GM19467 (cell line): ENCODE measurements around the gene RPS19BP1.
A peak's percentile ranks its signal among the peaks of the same experiment; 100 is the strongest.

ENCODE experiments used
- ATAC-seq: cut with Tn5 transposase; IDR thresholded peaks from one replicate; pipeline ENCODE4 v1.9.1; 2021; ENCODE audit warnings: mild to moderate bottlenecking, moderate library complexity; ENCODE audit not compliant: unreplicated experiment

Gene RPS19BP1, protein sequence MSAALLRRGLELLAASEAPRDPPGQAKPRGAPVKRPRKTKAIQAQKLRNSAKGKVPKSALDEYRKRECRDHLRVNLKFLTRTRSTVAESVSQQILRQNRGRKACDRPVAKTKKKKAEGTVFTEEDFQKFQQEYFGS

DNA sequence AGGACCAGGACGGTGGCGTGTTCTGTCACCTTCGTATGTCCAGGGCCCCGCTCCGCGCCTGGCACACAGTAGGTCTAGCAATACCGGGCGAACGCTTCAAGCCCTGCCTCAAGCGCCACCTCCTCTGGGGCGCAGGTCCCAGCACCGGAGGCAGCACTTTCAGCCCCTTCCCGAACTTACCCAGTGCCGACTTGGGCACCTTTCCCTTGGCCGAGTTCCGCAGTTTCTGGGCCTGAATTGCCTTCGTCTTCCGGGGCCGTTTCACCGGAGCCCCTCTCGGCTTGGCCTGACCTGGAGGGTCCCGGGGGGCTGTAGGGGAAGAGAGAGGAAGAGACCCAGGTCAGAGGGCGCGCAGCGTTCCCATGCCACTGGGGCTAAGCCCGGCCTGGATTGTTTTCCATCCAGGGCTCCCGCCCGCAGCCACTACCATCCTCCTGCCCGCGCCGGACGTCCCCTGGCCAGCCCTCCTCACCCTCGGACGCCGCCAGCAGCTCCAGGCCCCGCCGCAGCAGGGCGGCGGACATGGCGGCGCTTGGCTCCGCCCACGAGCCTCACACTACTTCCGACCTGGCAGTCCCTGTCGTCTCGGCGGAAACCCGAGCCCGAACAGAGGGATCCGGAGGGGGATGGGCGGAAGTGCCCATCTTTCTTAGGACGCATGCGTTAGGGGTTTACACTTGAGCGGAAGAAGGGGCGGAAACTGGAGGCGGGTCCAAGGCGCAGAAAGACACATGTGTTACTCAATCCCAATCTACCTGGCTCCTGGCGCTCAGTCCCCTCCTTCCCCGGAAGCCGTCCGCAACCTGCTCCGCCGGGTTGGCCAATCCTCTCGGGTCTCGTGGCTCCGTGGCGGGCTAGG, at the start of gene RPS19BP1:
TSS of gene RPS19BP1 (minus strand) at position 534 of the 859 bp plus-strand sequence. CDS start at position 524, 10 bp downstream.
- peak; percentile 74 for ATAC-seq

- ATAC-seq: no peak
Observed at GRCh38 chr22:39581303-39581702, 48.8 kb upstream of the RPS19BP1 start.

GRCh38 chr22:39580795-39581194, 48.2 kb upstream of the RPS19BP1 start:
- ATAC-seq: no peak

- ATAC-seq: no peak
Observed at GRCh38 chr22:39580006-39580441, 47.5 kb upstream of the RPS19BP1 start.

- ATAC-seq: no peak
Observed at GRCh38 chr22:39577900-39578299, 45.4 kb upstream of the RPS19BP1 start.

DNA sequence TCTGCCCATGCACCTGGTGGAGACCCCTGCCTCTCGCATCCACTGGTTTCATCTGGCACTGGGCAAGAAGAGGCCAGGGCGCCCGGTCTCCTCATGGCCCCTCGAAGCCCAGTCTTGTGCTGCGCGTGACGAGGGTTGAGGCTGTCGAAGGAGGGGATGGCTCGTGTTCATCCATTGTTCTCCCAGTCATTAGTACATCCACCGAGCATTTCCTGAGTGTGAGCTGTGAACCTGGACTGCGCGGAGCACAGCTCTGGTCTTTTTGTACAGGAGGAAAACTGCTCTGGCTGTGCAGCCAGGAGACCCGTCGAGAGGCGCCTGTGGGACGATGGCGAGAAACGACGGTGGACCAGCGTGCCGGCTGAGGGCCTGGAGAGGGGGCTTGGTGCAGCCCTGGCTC, 44.8 kb upstream of the RPS19BP1 start:
- no peak for ATAC-seq

- ATAC-seq: no peak
Observed at GRCh38 chr22:39576027-39576426, 43.5 kb upstream of the RPS19BP1 start.

DNA sequence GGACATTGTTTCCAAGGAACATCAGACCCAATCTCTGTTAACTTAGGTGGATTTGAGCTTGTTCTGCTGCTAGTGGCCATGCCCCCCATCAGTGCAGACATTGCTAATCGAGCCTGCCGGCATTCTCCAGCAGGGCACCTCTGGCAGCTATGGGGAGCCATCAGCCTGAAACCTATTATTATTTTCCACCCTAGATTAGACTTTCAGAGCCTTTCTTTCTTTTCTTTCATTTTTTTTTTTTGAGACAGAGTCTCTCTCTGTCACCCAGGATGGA, 42.9 kb upstream of the RPS19BP1 start:
- no peak for ATAC-seq

- ATAC-seq: no peak
Observed at GRCh38 chr22:39574779-39575551, 42.4 kb upstream of the RPS19BP1 start.

DNA sequence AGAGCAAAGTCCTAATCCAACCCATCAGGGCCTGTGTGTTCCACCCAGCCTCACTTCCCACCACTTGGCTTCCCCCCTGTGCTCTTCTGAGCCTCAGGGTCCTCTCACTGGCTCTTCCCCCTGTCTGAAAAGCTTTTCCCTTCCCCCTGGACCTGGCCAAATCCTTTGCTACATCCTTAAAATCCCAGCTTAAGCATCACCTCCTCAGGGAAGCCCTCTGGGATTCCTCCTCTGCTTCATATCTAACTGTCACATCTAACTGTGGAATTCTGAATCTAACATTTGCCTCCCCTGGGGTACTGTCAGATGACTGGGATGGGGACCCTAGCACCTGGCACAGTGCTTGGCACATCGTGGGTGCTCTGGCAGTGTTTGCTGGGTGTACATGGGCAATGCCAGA, 39.0 kb upstream of the RPS19BP1 start:
- ATAC-seq: no peak

- ATAC-seq: no peak
Observed at GRCh38 chr22:39570665-39571064, 38.1 kb upstream of the RPS19BP1 start, which contains the start of gene CACNA1I. Gene CACNA1I (plus strand): TSS chr22:39570753. CDS start chr22:39570753, 0 bp downstream.

DNA sequence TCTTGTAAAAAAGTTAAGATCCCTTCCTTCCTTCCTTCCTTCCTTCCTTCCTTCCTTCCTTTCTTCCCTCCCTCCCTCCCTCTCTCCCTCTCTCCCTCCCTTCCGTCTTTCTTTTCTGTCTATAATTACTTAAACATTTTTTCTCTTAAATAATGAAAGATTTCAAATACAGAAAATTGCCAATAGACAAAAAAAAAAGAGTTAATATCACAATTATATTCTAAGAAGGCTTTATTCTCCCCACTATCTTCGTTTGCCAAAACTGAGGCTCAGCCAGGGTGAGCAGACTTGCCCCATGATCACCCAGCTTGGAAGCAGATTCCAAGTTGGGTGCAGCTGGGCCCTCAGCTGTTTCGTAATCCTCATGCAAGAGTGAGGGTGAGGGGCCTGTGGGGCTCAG, 37.7 kb upstream of the RPS19BP1 start:
- no peak for ATAC-seq

- ATAC-seq: no peak
Observed at GRCh38 chr22:39569066-39569465, 36.5 kb upstream of the RPS19BP1 start.

- no peak for ATAC-seq
Observed at GRCh38 chr22:39568278-39568981, 35.9 kb upstream of the RPS19BP1 start.

- ATAC-seq: no peak
Observed at GRCh38 chr22:39567135-39567946, 34.8 kb upstream of the RPS19BP1 start.

- ATAC-seq: no peak
Observed at GRCh38 chr22:39565414-39565944, 32.9 kb upstream of the RPS19BP1 start.

DNA sequence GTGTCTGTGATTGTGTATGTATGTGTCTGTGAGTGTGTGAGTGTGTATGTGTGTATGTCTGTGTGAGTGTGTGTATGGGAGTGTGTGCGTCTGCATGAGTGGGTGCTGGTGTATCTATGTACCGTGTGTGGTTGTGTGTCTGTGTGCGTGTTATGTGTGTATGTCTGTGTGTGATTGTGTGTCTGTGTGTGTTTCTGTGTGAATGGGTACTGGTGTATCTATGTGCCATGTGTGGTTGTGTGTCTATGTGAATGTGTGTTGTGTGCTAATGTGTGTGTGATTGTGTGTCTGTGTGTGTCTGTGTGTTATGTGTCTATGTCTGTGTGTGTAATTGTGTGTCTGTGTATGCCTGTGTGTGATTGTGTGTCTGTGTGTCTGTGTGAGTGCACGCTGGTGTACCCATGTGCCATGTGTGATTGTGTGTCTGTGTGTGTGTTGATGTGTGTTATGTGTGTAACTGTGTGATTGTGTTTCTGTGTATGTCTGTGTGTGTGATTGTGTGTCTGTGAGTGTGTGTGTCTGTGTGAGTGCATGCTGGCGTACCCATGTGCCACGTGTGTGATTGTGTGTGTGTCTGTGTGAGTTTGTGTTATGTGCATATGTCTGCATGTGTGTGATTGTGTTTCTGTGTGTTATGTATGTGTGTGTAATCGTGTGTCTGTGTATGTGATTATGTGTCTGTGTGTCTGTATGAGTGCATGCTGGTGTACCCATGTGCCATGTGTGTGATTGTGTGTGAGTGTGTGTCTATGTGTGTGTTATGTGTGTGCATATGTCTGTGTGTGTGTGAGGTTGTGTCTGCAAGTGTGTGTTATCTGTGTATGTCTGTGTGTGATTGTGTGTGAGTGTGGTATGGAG, 31.3 kb upstream of the RPS19BP1 start:
- no peak for ATAC-seq

DNA sequence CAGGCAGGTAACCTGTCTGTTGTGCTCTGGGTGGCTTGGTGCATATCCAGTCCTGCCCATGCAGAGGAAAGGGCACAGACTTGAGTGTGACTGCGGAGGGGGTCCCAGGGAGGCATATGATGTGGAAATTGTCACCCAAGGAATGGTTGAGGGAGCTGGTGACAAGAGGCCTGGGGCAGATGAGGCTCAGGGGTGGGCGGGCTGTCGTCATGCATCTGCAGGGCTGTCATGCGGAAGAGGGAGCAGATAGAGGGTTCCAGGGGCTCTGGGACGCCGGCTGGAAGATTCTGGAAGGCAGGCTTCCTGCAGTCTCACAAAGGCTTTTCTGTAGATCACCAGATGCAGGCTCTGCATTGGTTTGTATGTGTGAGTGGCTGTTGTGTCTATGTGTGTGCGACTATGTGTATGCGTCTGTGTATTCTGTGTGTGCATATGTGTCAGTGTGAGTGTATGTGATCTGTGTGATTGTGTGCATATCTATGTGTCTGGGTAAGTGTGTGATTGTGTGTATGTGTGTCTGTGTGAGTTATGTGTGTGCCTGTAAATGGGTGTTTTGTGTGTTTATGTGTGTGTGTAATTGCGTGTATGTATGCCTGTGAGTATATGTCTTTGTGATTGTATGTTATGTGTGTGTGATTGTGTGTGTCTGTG, 30.4 kb upstream of the RPS19BP1 start:
- no peak for ATAC-seq

DNA sequence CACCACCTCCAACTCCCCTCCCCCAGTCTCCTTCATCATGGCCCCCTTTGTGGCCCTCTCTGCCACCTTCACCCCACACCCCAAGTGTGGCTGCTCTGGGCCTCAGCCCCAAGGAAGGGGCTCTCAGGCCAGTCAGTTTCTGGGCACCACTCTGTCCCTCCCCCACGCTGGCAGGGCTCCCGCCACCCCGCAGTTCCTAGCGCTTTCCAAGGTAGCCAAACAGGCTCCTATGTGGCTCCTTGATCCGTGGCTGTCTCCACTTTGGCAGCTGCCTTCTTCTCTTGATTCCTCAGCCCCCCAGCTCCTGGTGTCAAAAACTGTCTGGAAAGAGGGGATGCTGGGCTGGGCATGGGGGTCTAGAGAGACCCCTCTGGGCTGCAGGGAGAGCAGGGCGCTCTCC, 27.6 kb upstream of the RPS19BP1 start:
- no peak for ATAC-seq
